WERI-Rb-1 (cell line): ENCODE results near the gene SUSD1.

Experiments
- DNase-seq: peaks from one replicate; pipeline ENCODE4 v3.0.0-alpha.2; 2020
- H3K27ac ChIP-seq: fragments of 250-450 bp; sonication (Bioruptor Pico); 2 replicates; pipeline ENCODE4 v1.5.1; 2020; ENCODE audit warnings: mild to moderate bottlenecking, moderate library complexity
- H3K27me3 ChIP-seq: fragments of 250-450 bp; sonication (Bioruptor Pico); 2 replicates; pipeline ENCODE4 v1.5.1; 2021; ENCODE audit warnings: mild to moderate bottlenecking, low read depth, moderate library complexity; ENCODE audit not compliant: insufficient read depth, severe bottlenecking
- H3K36me3 ChIP-seq: fragments of 250-450 bp; sonication (Bioruptor Pico); 2 replicates; pipeline ENCODE4 v1.5.1; 2020; ENCODE audit warnings: mild to moderate bottlenecking, moderate library complexity
- H3K4me3 ChIP-seq: 2 replicates; pipeline ENCODE4 v1.5.1; 2011; ENCODE audit warnings: low read depth, mild to moderate bottlenecking, control low read depth, low read length
- H3K9me3 ChIP-seq: fragments of 250-450 bp; sonication (Bioruptor Pico); 2 replicates; pipeline ENCODE4 v1.5.1; 2021; ENCODE audit warnings: mild to moderate bottlenecking, moderate library complexity; ENCODE audit not compliant: severe bottlenecking
- CTCF ChIP-seq: IDR thresholded peaks from 2 replicates; pipeline ENCODE4 v1.5.1; 2011; ENCODE audit warnings: low read depth, mild to moderate bottlenecking, control low read depth, inconsistent platforms, low read length

SUSD1 gene

GRCh38 chr9:112032009-112032408, 143.1 kb downstream of the SUSD1 start:
- no peaks in the 10 kb centered on the region; the same call in 1 of the 2 replicates for H3K36me3 ChIP-seq
- H3K4me3 ChIP-seq = no peak overlapping the region
- TF ChIP-seq CTCF = no peak

GRCh38 chr9:112031400-112031799, 143.7 kb downstream of the SUSD1 start:
- H3K27ac ChIP-seq = no peak overlapping the region
- no peaks in the 10 kb centered on the region; the same call in 1 of the 2 replicates for H3K36me3 ChIP-seq
- H3K9me3 ChIP-seq = no peaks in the 10 kb centered on the region
- H3K27me3 ChIP-seq = no peaks in the 10 kb centered on the region
- no peak overlapping the region for H3K4me3 ChIP-seq
- no peak for TF ChIP-seq CTCF
- no peak for DNase-seq

More at GRCh38 chr9:112032009-112032408, 143.1 kb downstream of the SUSD1 start:
- Histone ChIP-seq H3K9me3 (no peaks in the 10 kb centered on the region), H3K27me3 (no peaks in the 10 kb centered on the region), H3K27ac (no peak overlapping the region)
- DNase-seq = no peak

GRCh38 chr9:112029921-112030444, 145.1 kb downstream of the SUSD1 start:
- no peaks in the 10 kb centered on the region for H3K27me3 ChIP-seq
- no peak overlapping the region for H3K27ac ChIP-seq
- H3K9me3 ChIP-seq = no peaks in the 10 kb centered on the region
- H3K36me3 ChIP-seq = no peaks in the 10 kb centered on the region; the same call in 1 of the 2 replicates
- no peak overlapping the region for H3K4me3 ChIP-seq
- TF ChIP-seq CTCF = no peak
- DNase-seq = no peak

GRCh38 chr9:112028242-112029221, 146.6 kb downstream of the SUSD1 start:
- no peak for TF ChIP-seq CTCF
- Histone ChIP-seq H3K36me3 (no peaks in the 10 kb centered on the region; the same call in 1 of the 2 replicates), H3K9me3 (no peaks in the 10 kb centered on the region), H3K27ac (no peak overlapping the region), H3K27me3 (no peaks in the 10 kb centered on the region), H3K4me3 (no peak overlapping the region)
- DNase-seq = no peak

GRCh38 chr9:112025850-112026249, 149.2 kb downstream of the SUSD1 start:
- DNase-seq = no peak
- Histone ChIP-seq H3K27me3 (no peaks in the 10 kb centered on the region), H3K9me3 (no peaks in the 10 kb centered on the region), H3K36me3 (no peaks in the 10 kb centered on the region; the same call in 1 of the 2 replicates), H3K4me3 (no peak overlapping the region), H3K27ac (no peak overlapping the region)
- TF ChIP-seq CTCF = no peak
